Activated T-cell treated with anti-CD3 and anti-CD28 coated beads for 1 hour (primary cell): Measurements from ENCODE around the gene TM7SF2.

Source experiments
- DNase-seq: peaks from one replicate; pipeline ENCODE4 v3.0.0-alpha.2; 2020; ENCODE audit warnings: low read depth

TM7SF2 gene

DNA sequence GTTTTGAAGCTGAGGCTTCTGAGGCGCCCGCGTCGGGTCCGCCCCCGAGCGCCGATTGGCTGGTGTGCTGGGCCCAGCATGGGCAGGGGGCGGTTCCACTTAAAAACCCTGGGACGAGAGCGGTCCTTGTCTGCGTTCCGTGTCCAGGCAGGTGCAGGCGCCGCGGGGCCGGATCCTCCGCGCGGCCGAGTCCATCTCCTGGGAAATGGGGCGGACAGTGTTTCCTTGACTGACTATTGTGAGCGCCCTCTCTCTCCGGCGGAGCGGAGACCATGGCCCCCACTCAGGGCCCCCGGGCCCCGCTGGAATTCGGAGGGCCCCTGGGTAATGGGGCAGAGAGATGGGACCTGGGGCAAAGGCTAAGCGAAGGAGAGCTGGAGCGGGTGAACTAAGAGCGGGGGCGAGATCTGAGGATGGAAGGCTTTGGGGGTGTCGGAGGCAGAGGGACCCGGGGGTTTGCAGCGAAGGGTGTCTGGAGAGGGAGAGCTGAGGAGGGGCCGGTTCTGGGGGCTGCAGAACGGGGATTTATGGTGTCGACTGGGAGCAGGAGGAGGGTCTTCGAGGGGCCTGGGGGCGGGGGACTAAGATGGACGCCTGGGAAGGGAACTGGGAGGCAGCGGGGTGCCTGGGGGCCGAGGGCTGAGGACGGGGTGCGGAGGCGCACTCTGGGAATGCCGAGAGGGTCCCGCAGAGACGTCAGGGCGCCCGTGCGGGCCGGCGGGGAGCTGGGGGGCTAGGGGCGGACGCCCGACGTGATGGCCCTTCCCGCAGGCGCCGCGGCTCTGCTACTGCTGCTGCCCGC lies at the start of gene TM7SF2:
TM7SF2 (plus strand) TSS at position 129 of the 802 bp plus-strand sequence; CDS start at position 273, 144 bp downstream.
- DNase-seq: peak; percentile 94

DNA sequence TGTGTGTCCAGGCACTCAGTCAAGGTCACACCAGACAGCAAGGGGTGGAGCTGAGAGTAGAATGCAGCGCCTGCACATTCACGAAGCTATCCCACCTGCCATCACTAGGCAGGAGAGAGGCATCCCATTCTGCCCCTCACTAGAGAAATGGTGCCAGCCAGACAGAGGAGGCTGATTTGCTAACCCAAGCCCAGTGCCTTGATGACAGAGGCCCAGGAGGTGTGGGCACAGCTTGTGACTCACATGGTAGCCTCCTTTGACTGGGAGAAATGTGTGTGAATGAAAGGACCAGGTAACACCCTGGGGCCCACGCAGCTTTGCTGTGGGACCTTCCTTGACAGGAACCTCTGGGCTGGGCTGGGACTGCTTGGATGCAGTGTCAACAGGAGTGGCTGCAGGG lies 48.1 kb upstream of the TM7SF2 start:
- no peak for DNase-seq

DNA sequence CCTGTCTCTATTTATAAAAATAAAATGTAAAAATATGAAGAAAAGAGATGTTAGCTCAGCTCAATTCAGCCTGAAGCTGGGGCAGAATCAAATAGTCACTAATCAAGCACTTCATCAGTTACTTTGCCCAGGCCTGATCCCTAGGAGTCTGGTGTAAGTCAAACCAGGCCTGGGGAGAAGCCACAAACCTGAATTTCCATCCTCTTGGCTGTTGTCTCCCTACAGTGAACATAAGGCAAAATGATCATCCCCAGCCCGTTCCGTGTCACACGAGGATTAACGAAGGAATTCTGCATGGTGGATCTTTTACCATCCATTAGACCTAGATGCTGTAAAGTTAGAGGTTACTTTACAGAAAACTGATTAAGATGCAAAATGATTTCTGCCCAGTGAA lies 46.8 kb upstream of the TM7SF2 start:
- DNase-seq: no peak

DNA sequence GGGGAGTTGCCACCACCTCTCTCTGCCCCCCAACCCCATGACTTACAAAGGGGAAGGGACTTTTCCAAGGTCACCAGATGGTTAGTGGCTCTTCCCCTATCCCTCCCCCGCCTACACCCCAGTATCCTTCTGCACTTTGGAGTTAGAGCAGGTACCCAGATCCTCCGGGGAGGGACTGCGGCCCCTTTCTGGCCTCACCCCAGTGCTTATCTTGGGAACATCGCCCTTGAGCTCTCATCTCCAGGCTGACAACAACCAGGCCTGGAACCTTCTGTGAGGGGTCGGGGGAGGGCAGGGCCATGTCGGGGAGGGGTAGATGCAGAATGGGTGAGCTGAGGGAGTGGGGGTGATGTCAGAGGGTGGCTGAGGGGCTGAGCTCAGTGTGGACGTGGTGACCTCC lies 45.8 kb upstream of the TM7SF2 start:
- no peak for DNase-seq

DNA sequence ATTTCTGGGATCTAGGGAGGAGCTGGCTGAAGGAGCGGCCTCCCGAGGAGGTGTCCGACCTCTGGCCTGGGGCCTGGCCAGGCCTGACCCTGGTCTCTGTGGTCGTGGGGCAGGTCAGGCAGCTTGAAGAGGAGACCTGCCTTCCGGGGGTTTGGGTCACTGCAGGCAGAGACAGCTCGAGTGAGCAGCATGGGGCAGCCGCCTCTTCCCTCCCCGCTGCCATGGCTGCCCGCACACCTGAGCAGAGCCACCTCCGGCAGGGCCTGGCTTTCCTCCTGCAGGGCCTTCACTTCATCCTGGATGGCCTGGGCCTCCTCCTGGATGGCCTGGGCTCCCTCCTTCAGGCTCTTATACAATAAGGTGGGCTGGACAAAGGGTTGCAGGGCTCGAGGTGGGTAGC lies 45.4 kb upstream of the TM7SF2 start:
- no peak for DNase-seq

DNA sequence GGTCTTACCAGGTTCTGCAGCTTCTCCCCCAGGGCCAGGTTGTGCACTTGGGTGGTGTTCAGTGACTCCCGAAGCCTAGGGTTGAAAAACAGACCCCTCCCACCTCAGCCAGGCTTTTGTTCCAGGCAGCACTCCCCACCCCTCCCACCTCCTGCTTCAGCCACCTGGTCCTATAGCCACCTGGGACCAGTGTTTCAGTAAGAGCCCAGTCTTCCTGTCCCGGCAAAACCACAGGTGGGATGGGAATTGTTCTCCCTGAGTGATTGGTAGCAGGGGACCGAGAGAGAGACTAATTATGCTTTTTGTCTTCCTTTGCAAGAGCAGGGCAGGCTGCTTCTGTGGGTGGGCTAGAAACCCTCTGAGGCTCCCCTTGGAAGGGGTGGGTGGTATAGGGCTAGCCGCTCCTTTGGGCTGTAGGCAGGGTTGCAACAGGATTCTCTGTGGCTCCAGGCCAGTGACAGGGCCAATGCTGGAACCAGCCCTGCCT lies 44.8 kb upstream of the TM7SF2 start:
- DNase-seq: no peak

DNA sequence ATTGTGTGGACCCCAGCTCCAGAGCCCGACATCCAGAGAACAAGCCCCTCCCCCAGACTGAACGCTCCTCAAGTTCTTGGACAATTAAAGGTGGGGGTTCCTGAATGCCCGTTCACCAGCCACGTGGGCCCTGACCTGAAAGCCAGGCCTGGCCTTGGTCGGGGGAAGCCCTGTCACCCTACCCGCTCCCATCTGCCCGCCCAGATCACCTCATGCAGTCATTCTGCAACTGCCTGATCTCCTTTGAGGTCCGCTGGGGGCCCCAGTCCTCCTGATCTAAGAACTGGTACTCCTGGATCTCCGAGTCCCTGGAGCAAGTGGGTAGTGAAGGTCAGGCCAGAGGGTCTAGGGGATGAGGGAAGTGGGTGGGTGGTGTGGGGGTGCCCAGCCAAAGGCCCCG lies 44.2 kb upstream of the TM7SF2 start:
- DNase-seq: no peak

DNA sequence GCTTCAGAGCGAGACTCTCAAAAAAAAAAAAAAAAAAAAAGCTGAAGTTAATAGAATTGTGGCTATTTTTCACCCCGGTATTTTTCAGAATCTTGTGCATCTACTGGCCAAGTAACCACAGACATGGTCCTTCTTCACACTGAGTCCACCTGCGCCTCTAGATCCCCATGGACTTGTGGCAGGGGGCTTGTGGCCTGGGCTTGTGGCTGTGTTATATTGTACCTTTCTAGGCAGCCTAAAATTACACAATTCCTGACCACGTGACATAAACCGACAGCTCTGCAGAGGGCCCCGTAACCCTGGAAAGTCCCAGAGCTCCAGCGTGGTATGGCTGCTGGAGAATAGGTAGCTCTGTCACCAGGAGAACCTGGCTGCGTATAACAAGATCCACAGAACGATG lies 42.5 kb upstream of the TM7SF2 start:
- no peak for DNase-seq

DNA sequence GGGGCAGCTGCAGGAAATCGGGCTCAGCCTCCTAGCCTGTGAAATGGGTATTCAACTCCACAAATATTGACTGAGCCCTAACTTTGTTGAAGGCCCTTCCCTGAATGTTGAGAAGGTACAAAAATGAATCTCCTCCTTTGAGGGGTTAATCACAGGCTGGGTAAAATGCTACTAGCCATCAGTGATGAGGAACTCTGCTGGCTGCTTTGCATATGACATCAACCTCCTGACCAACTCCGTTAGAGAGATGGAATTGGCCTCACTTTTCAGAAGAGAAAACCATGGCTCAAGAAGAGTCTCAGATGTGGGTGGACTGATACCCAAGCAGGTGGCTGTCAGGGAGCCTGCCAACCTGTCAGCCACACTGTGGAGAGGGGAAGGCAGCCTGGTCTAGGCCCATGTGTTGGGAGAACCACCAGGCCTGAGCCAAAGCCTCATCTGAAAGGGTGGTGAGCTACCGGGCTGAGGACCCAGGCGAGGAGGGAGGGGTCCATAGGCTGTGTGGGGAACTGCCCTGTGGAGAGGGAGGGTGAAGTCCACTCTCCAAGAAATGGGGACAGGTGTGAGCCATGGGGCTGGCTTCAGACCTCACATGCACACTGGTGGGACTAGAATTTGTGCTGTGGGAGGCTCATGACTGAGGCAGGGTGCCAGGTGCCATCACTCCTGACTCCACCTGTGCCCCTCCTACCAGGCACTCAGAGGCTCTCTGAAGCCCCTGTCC lies 39.6 kb upstream of the TM7SF2 start:
- DNase-seq: no peak

DNA sequence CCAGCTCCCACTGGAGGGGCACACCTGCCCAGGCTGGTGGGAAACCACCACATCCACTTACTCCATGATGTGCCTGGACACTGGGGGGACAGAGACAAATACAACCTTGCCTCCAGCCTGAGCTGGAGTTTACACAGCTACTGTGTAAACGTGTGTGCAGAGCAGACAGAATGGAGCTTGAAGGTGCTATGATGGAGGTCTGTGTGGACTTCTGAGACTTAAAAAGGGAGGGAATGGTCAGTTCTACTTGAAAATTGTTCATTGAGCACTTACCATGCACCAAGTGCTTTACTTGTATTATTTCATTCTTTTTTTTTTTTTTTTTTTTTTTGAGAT lies 39.1 kb upstream of the TM7SF2 start:
- no peak for DNase-seq

DNA sequence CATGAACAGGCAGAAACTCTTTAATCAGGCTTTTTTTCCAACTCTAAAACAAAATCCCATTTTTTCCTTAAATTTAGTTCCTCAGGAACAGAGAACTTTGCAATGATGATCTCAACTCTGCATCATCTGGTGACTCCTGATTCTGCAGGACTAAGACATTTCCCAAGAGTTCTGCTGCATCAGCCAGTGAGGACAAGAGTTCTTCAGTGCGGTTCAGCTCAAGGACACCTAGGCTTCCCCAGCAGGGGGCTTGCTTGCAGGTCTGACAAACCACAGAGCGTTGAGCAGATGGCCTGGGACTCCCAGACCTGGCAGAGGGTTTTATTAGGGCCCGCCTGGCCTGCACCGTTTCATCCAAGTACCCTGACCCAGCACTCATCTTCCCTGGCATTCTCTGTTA lies 34.2 kb upstream of the TM7SF2 start:
- DNase-seq: no peak

DNA sequence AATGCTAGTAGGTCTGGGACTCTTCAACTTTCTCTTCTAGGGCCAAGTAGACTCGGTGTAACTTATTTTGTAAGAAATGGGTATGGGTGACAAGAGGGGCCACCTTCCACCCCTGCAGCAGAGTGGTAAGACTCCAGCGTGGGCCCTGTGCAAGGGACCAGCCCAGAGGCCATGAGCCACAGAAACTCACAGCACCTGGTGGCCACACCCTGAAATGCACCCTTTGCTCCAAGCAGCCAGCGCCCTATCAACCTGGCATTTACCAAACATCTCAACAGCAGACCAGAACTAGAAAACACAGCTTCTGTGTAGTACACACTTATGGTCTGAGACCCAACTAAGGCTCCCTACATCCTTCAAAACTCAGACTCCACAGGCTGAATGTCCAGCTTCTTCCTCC lies 33.5 kb upstream of the TM7SF2 start:
- peak; percentile 68 for DNase-seq

DNA sequence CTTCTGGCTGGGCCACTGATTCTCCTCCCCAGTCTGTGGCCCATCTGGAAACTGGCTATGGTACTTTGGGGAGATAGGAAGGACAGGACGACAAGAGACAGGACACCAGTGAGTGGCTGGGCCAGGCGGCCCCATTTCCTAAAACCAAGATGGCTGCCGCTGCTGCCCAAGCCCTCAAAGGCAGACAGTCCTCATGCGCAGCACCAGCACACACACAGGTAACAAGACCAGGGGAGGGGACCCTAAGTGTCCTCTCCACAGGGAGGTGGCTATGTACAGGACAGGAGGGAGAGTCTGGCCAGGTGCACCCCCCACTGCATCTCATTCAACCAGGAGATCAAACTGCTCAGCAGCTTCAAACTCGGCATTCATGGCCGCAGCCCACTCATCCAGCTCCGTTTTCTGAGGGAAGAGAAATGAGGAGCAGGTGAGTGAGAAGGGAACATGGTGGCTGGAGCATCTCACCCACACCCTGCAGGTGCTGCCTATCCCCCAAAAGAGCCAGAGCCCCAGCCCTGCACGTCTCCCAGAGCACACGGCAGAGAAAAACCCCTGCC lies 32.8 kb upstream of the TM7SF2 start:
- no peak for DNase-seq

DNA sequence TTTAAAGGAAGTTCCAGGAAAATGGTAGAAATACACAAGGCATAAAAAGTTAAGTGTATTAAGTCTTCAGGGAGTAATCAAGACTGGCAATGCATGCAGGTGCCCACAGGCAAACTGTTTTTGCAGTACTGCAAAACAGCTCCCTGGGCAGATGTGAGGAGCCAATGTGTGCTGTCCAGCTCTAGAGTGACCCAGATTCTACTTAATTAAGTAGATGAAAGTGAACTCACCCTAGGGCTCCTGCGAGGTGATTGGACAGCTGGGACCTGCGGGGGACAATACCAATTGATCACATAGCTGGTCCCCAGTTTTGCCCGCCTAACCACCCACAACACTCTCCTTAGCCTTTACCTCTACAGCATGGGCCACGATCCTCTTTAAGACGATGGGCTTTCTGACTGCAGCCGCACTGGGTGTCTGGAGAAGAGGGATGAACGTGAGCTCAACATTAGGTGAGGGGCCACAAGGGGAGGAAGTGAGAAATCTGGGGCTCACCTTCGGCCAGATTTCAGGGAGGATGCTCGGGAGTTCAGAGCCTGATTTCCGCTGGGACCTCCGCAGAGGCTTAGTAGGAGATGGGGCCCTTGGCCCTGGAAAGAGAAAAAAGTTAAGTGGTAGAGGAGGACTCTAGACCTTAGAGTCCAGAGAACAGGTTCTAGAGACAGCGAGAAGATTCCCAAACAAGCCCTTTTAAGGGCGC lies 28.4 kb upstream of the TM7SF2 start:
- no peak for DNase-seq

DNA sequence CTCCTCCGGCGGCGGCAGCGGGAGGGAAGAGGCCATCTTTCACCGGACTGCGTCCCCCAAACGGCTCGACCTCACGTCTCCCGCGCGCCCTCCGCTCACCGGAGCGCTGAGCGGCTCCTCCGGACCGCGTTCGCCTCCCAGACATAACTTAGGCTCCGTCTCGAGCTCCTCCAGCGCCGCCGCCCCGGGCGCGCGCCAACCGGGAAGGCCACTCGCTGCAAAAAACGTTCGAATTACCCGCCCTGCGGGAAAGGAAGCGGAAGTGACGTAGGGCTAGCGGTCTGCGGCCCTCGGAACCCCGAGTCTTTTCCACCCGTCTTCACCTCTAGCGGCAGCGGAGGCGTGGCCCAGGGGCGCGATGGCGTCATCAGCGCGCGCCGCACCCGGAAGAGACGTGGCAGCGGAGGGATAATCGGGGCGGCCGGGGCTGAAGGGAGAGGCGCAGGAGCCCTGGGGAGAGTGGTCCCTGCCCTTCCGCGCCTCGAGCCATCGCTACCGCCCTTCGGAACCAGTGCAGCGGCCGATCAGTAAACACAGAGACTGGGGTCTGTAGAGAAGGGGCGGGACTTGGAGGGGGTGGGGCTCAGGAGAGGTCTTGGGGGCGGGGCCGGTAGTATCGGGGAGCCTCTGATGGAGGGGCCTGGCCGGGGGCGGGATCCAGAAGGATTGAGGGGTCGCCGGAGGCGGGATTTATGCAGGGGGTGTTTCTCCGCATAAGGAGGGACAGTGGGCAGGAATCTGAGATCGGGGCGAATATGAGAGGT lies 27.7 kb upstream of the TM7SF2 start, which contains the start of the genes CDCA5 and ZFPL1:
CDCA5 (minus strand) TSS at position 207 of the 764 bp plus-strand sequence; CDS start at position 145, 62 bp downstream.
ZFPL1 (plus strand) TSS at position 389 of the 764 bp plus-strand sequence. CDS start 477 bp downstream, outside the sequence.
- DNase-seq: peak; percentile 93

DNA sequence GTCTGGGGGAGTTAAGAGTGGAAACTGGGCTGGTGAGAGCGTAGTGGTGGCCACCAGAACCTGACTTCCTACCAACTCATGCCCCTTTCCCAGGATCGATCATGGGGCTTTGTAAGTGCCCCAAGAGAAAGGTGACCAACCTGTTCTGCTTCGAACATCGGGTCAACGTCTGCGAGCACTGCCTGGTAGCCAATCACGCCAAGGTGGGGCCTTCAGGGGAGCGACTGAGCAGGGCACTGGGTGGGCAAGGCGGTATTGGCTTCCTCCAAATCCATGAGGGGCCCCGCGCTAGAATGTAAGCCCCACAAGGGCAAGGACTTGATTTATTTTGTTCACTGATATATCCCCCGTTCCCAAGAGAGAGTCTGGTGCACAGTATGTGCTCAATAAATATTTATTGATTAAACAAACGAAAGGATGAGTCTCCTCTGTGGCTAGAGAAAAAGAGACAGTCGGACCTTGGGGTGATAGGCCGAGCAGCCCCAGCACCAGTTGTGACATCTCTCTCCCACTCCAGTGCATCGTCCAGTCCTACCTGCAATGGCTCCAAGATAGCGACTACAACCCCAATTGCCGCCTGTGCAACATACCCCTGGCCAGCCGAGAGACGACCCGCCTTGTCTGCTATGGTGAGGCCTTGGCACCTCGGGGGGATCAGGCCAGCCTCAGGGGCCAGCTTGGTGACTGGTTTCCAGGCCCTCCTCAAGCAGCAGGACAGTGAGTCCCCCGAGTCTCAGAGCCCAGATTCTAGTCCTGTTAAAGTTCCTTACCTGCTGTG lies 26.9 kb upstream of the TM7SF2 start:
- DNase-seq: no peak

DNA sequence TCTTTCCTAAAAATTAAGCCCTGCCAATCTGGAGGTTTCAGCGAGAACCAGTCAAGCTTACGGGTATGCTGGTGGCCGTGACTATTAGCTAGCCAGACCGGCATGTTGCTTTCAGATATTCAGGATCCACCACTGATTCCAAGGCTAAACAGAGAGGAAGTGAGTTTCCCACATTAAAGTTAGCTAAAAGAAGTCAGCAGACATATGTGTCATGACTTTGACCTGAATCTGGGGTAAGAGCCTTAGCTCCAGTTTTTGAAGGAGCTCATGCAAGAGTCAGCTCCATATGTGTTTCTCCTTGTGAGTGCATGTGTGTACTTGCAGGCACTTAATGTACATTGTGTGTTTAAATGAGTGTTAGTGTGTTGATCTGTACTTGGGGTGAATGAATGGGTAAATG lies 26.2 kb upstream of the TM7SF2 start:
- DNase-seq: no peak

DNA sequence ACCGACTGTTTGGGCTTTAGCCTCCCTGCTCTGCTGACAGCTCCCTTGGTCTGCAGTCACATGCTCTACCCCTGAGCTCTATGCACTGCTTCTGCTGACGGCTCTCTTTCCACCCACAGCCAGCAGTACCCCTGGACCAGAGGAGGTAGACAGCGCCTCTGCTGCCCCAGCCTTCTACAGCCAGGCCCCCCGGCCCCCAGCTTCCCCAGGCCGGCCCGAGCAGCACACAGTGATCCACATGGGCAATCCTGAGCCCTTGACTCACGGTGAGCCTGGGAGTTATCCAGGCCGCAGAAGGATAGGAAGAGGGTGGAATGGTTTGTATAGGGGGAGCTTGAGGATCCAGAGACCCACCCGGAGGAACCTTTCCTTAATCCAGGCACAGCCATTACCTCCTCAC lies 24.9 kb upstream of the TM7SF2 start:
- DNase-seq: no peak

DNA sequence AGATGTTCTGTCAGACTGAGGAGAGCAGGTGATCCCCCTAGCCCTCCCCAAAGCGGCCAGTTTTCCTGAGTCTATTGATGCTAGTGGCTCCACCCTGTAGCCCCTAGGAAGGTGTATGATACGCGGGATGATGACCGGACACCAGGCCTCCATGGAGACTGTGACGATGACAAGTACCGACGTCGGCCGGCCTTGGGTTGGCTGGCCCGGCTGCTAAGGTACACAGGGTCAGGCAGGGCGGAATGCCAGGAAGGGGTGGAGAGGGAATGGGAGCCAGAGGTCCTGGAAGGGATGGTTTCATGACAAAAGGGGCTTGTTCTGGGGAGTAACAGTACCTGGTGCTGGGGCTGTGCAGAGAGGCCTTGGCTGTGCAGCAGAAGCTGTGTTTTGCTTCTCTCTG lies 24.5 kb upstream of the TM7SF2 start:
- DNase-seq: no peak

DNA sequence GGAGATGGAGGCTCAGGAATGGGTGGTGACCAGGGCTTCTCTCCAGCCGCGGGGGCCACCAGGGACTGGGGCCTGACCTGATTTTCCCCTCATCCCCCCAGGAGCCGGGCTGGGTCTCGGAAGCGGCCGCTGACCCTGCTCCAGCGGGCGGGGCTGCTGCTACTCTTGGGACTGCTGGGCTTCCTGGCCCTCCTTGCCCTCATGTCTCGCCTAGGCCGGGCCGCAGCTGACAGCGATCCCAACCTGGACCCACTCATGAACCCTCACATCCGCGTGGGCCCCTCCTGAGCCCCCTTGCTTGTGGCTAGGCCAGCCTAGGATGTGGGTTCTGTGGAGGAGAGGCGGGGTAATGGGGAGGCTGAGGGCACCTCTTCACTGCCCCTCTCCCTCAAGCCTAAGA lies 23.8 kb upstream of the TM7SF2 start:
- no peak for DNase-seq

DNA sequence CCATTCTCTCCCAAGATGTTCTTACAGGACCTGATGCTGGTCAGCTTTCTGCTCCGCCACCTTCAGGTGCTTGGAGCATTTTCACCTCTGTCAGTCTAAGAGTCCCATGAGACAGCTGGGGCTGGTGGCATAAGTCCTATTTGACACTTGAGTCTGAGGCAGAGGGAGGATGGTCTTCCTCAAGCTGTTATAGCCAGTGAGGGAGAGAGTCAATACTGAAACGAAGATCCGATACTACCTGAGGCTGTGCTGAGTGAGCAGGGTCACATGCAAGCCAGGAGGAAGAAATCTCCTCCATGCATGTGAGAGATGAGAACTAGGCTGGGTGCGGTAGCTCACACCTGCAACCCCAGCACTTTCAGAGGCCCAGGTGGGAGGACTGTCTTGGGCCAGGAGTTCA lies 22.1 kb upstream of the TM7SF2 start:
- no peak for DNase-seq
